Ishikawa (cell line): ENCODE data around the gene NHLRC4.

ENCODE experiments used
- CEBPB ChIP-seq: IDR thresholded peaks from 2 replicates; pipeline ENCODE4 v1.6.1; 2012
- EGR1 ChIP-seq: IDR thresholded peaks from 2 replicates; pipeline ENCODE4 v1.6.1; 2012
- EP300 ChIP-seq: IDR thresholded peaks from 2 replicates; pipeline ENCODE4 v1.6.1; 2012; ENCODE audit warnings: borderline replicate concordance
- FOXM1 ChIP-seq: IDR thresholded peaks from 2 replicates; pipeline ENCODE4 v1.6.1; 2012; ENCODE audit warnings: low read depth, borderline replicate concordance
- RAD21 ChIP-seq: IDR thresholded peaks from 2 replicates; pipeline ENCODE4 v1.6.1; 2012; ENCODE audit warnings: low read depth
- REST ChIP-seq: IDR thresholded peaks from 2 replicates; pipeline ENCODE4 v1.6.1; 2012; ENCODE audit warnings: low read depth, mild to moderate bottlenecking
- TAF1 ChIP-seq: IDR thresholded peaks from 2 replicates; pipeline ENCODE4 v1.6.1; 2012; ENCODE audit warnings: low read depth, mild to moderate bottlenecking
- TCF12 ChIP-seq: IDR thresholded peaks from 2 replicates; pipeline ENCODE4 v1.6.1; 2012; ENCODE audit warnings: low read depth
- USF1 ChIP-seq: IDR thresholded peaks from 2 replicates; pipeline ENCODE4 v1.6.1; 2012
- YY1 ChIP-seq: IDR thresholded peaks from 2 replicates; pipeline ENCODE4 v1.6.1; 2012; ENCODE audit warnings: low read depth

GRCh38 chr16:554297-554621 is 12.5 kb upstream of the NHLRC4 start:
- TF ChIP-seq EGR1 (no peak), TCF12 (no peak), USF1 (no peak), TAF1 (no peak), REST (no peak), EP300 (no peak), YY1 (no peak), FOXM1 (no peak), RAD21 (no peak), CEBPB (no peak)
